GM12874 (cell line): ENCODE measurements around the gene OR52A1.

Experiments
- TF ChIP-seq, protein P1 (sequence below): IDR thresholded peaks from 2 replicates; pipeline ENCODE4 v1.5.1; 2011; ENCODE audit warnings: low read depth, mild to moderate bottlenecking, control low read depth, low read length, moderate library complexity; ENCODE audit not compliant: insufficient read depth

Gene OR52A1

DNA sequence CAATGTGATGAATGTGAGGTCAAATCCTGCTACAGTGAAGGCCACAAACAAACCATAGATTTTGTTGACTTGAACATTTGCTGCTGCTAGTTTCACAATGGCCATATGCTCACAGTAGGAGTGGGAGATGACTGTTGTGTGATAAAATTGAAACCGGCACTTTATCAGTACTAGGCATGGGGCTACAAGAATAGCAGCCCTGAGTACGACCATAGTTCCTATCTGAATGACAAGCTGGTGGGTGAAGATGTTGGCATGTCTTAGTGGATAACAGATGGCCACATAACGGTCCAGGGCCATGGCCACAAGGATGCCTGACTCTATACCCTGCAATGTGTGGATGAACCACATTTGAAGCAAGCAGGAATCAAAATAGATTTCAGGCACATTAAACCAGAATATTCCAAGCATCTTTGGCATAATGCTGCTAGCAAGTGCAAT, 2.8 kb downstream of the OR52A1 start:
- TF ChIP-seq, protein P1, sequence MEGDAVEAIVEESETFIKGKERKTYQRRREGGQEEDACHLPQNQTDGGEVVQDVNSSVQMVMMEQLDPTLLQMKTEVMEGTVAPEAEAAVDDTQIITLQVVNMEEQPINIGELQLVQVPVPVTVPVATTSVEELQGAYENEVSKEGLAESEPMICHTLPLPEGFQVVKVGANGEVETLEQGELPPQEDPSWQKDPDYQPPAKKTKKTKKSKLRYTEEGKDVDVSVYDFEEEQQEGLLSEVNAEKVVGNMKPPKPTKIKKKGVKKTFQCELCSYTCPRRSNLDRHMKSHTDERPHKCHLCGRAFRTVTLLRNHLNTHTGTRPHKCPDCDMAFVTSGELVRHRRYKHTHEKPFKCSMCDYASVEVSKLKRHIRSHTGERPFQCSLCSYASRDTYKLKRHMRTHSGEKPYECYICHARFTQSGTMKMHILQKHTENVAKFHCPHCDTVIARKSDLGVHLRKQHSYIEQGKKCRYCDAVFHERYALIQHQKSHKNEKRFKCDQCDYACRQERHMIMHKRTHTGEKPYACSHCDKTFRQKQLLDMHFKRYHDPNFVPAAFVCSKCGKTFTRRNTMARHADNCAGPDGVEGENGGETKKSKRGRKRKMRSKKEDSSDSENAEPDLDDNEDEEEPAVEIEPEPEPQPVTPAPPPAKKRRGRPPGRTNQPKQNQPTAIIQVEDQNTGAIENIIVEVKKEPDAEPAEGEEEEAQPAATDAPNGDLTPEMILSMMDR, result no peak

DNA sequence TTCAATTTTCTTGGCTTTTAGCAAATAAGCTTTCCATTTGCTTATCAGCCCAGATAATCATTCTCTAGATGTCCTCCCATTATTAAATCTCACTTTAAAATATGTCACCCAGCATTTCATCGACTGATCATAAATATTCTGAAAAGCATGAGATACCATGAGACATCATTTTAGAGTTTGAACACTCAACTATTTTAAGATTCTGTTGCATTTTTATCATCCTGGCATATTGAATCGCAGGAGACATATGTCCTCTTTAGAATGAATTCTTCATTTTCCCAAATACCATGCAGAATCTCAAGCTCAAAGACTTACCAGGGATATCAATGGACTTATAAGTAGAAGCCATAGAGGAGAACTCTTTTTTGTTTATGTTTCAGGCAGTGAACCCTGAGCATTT, 16.6 kb downstream of the OR52A1 start, which contains the start of gene OR52A5:
TSS of gene OR52A5 (minus strand) at position 361 of the 400 bp plus-strand sequence. CDS start 5,714 bp downstream, outside the sequence.
- TF ChIP-seq, protein P1, result no peak

DNA sequence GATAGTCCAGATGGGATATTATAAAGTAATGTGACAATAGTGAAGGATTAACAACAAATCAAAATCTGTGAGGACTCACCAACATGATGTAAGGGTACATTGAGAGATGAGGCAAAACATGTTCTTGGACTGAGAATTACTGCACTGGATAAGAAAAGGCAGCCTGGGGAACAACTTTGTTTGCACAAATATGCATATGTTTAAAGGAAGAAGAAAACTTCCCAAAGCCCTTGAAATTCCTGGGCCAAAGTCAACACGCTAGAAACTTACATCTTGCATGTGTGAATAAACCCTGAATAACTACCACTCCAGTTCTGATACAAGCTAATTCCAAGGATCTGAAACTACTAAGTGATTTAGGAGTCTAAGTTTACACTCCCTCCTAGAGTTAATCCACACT, 17.5 kb downstream of the OR52A1 start:
- TF ChIP-seq, protein P1, result no peak

DNA sequence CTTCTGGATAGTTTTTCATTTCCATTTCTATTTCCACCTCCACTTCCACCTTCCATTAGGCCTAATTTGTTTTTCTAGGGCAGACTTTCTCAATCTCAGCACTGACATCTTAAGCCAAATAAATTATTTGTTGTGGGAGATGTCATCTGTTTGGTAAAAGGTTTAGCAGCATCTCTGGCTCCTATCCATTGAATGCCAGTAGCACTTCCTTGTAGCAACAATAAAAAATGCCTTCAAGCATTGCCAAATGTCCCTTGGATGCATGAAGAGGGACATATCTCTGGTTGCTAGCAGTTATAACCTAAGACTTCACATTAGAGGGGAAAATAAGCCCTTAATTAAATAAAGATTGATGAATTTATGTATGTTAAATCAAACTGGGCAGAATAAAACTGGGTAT, 18.3 kb downstream of the OR52A1 start:
- TF ChIP-seq, protein P1, result no peak

DNA sequence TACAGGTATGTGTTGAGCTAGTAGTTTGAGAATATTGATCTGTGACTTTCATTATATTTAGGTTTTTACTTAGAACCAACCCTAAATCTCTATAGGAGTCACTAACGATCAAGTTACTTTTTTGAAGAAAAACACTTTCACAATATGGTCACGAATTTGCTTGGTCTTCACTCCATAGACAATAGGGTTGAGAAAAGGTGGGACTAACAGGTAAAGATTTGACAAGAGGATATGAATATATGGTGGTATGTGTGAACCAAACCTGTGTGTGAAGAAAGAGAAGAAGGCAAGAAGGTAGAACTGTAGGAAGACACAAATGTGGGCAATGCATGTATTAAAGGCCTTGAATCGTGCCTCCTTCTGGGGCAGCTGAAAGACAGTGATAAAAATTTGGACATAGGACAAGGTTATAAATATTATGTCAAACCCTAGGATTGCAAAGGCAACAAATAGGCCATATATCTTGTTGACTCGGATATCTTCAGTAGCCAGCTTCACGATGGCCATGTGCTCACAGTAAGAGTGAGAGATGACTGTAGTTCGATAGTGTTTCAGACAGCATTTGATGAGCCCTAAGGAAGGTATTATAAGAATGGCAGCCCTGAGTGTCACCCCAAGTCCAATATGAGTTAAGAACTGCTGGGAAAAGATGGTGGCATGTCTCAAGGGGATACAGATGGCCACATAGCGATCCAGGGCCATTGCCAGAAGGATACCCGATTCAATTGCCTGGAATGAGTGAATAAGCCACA, 22.8 kb downstream of the OR52A1 start:
- TF ChIP-seq, protein P1, result no peak

DNA sequence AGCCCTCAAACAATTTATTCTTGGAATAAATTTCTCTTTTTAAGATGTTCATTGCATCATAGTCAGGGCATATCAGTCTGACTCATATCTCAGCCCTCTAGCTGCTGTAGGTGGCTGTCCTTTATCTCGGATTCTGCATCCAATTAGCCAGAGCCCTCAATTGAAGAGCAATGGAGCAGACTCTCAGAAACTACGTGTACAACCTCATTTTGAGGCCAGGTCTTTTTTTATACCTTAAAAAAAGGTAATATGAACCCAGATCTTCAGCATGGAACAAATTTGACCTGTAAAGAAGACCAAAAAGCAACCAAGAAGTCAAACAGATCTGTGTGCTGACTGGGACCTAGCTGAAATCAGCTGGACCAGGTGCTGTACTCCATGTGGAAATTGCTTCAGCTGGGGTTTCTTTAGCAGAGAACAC, 25.1 kb downstream of the OR52A1 start:
- TF ChIP-seq, protein P1, result no peak

DNA sequence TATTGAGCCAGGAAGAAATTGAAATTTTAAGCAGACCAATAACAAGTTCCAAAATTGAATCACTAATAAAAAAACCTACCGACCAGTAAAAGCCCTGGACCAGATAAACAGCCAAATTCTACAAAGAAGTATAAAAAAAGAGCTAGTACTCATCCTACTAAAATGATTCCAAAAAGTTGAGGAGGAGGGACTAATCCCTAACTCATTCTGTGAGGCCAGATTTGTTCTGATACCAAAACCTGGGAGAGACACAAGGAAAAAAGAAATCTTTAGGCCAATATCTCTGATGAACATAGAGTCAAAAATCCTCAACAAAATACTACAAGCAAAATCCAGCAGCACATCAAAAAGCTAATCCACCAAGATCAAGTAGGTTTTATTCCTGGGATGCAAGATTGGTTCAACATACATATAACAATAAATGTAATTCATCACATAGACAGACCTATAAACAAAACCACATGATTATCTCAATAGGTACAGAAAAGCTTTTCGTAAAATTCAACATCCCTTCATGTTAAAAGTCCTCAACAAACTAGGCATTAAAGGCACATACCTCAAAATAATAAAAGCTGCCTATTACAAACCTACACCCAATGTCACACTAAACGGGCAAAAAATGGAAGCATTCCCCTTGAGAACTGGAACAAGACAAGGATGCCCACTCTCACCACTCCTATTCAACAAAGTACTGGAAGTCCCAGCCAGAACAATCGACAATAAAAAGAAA, 29.5 kb downstream of the OR52A1 start:
- TF ChIP-seq, protein P1, result no peak
